DOHH2 (cell line): ENCODE measurements around the gene GRPEL2.

Source experiments
- CTCF ChIP-seq: fragments of 200-600 bp; sonication (generic); IDR thresholded peaks from one replicate; pipeline ENCODE4 v1.5.1; 2014; ENCODE audit warnings: antibody characterized with exemption, mild to moderate bottlenecking, low read depth, low read length; ENCODE audit not compliant: poor library complexity, severe bottlenecking
- EZH2phosphoT487 ChIP-seq: fragments of 200-600 bp; sonication (generic); IDR thresholded peaks from 2 replicates; pipeline ENCODE4 v1.6.1; 2017; ENCODE audit warnings: borderline replicate concordance, mild to moderate bottlenecking, antibody characterized with exemption, low read length, moderate library complexity, mixed read lengths

GRCh38 chr5:149349382-149349781 is 4.1 kb downstream of the GRPEL2 start:
- TF ChIP-seq CTCF (no peak), EZH2phosphoT487 (no peak)
